CD4-positive, alpha-beta T cell treated with Interleukin-4 for 4 hours (primary cell): ENCODE data around the gene LRRC4.

Experiments used
- DNase-seq: peaks from one replicate; pipeline ENCODE4 v3.0.0-alpha.2; 2020

Gene LRRC4

GRCh38 chr7:128030654-128031611 is at the start of gene LRRC4:
Gene LRRC4, minus strand, starts transcription at chr7:128031437. Its CDS starts 797 bp downstream, at chr7:128030640.
- DNase-seq: no peak

DNA sequence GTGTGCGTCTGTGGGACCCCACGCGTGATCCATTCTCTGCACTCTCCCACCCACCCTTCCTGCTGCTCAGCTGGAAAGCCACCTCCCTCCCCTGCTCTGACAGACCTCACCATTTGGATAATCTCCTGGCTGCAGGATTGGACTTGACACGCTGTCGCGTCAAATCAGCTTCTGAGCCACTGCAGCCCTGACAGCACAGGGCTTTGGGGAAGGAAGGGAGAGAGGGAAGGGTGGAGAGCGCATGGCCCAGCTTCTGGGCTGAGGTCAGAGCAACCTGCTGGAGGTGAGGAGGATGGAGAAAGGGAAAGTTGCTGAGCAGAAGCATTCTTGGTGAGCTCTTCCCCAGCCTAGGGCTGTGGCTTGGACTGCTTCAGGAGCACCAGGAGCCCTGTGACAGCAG is 48.9 kb upstream of the LRRC4 start:
- DNase-seq: no peak

- DNase-seq: no peak
Observed at GRCh38 chr7:128078309-128078708, 47.1 kb upstream of the LRRC4 start.

- no peak for DNase-seq
Observed at GRCh38 chr7:128076796-128077271, 45.6 kb upstream of the LRRC4 start.

GRCh38 chr7:128076196-128076795 is 45.1 kb upstream of the LRRC4 start:
- DNase-seq: no peak

DNA sequence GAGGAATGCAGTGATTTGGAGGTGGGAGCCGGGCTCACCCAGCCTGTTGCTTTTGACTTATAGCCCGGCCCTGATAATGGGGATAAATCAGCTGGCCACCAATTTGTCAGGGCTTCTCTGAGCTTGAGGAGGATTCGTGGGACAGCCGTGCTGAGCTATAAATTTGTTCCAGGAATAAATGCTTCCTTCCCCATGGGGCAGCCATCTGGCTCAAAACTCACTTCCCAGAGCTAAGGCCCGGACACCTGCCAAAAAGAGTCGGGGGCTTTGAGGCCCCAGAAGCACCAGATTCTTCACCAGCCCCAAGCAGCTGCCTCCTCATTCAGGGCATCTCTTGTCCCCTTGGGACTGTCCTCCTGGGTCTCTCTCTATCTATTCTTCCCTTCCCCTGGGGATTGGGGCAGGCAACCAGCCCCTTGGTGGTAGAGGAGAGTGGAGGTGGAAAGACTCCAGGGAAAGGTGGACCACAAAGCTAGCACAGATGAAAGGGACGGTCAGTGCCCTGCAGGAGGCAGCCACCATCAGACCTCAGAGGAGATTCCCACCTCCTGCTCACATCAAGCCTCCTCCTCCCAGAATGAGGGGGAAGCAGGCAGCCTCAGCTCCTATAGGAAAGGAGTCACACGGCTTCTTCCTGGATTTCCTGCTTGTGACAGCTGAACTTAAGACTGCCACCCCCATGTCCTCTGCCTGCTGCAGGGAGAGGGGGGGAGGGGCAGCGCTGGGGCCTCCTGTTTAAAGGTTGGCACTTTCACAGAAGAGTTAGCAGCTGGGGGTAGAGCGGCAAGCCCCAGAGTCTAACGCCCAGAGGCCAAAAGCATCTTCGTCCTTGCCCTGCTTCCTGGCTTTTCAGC is 44.2 kb upstream of the LRRC4 start:
- no peak for DNase-seq

- DNase-seq: no peak
Observed at GRCh38 chr7:128074736-128075135, 43.5 kb upstream of the LRRC4 start.

DNA sequence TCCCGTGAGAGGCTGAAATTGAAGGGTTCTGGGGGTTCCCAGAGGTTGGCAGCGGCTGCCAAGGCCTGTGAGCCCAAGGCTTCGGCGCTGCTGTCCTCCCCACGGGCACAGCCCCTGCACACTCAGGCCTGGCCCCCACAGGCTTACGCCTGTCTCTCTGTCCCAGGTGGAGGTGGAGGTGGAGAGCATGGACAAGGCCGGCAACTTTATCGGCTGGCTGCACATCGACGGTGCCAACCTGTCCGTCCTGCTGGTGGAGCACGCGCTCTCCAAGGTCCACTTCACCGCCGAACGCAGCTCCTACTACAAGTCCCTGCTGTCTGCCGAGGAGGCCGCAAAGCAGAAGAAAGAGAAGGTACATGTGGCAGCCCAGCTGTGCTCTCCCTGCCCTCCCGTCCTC is 43.1 kb upstream of the LRRC4 start:
- no peak for DNase-seq

DNA sequence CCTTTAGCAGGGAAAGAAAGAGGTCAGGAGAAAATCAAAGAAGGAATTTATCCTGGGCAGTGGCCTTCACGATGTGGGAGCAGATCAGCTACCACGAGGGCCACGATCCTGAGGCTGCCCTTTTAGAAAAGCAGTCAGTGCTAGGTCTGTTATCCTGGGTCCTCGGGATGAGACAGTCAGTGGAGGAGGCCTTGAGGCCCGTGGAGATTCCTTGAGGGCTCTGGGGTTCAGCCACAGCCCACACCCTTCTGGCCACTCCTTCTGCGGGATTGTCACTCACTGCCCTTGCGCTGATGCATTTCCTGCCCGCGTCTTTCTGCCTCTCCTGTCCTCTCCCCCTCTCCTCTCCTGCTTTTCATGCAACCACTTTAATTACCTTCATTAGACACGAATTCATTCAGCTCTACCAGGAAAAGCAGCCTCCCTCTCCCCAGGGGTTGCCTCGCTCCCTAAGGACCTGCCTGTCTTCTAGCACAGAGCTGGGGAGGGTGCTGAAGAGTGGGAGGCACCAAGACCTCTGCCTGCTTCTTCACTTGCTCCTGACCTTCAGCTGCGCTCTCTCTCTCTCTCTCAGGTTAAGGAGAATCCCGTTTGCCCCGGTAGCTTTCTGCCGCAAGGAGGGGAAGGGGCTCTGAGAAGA is 42.6 kb upstream of the LRRC4 start:
- no peak for DNase-seq

GRCh38 chr7:128071801-128072200 is 40.6 kb upstream of the LRRC4 start:
- DNase-seq: no peak

- no peak for DNase-seq
Observed at GRCh38 chr7:128071376-128071775, 40.1 kb upstream of the LRRC4 start.

DNA sequence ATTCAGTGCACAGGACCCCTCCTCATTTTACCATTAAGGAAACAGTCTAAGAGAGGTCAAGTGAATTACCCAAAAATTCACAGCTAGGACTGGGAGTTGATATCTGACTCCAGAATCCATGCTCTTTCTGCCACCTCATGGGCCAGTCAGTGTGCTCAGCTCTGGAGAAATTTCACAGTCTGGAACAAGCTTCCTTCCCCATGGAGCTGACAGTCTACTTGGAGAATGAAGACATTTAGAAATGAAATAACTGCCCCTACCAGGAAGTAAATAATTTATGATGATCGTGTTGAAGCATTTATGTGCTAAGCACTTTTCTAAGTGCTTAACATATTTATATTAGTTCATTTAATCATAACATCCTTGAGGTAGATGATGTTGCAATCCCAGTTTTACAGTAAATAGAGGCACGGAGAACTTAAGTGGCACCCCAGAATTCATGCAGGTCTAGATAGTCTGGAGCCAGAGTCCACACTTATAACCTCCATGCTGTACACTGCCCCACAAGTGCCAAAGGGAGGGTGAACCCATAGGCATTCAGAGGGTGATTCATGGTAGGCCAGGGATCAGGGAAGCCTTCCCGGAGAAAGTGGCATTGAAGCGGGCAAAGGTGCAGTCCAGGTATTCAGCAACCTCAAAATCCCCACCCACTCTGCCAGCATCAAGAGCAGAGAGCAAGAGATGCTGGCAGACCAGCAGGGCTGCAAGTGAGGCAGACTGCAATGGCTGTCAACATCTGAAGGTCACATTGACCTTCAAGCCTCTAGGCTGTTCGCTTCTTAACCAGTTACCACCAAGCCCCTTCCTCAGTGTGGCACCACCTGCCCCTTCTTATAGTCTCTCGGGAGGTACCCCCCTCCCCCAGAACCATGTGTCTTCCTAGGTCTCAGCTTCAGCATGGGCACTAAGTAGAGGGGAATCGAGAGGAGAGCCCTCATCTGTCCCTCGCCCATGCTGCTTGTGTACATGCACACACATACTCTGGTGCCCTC is 38.4 kb upstream of the LRRC4 start:
- DNase-seq: no peak

GRCh38 chr7:128068785-128069184 is 37.5 kb upstream of the LRRC4 start:
- DNase-seq: no peak

GRCh38 chr7:128067983-128068382 is 36.7 kb upstream of the LRRC4 start:
- no peak for DNase-seq

DNA sequence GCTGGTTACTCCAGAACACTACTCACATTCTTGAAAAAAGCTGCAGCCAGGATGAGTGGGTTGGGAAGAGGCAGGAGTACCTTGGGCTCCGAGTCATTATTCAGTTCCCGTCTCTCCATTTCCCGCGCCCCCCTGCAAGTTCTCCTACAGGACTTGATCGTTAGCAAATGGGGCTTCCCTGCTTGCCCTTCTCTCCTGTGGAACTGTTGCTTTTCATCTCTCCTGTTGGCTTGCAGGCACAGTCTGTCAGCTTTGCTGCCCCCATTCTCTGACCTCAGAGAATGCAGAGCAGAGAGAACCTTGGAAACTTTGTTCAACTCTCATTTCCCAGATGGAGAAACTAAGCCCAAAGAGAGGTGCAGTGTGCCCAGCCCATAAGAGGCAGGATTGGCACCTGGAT is 35.6 kb upstream of the LRRC4 start:
- DNase-seq: no peak

- DNase-seq: no peak
Observed at GRCh38 chr7:128066395-128066794, 35.2 kb upstream of the LRRC4 start.

DNA sequence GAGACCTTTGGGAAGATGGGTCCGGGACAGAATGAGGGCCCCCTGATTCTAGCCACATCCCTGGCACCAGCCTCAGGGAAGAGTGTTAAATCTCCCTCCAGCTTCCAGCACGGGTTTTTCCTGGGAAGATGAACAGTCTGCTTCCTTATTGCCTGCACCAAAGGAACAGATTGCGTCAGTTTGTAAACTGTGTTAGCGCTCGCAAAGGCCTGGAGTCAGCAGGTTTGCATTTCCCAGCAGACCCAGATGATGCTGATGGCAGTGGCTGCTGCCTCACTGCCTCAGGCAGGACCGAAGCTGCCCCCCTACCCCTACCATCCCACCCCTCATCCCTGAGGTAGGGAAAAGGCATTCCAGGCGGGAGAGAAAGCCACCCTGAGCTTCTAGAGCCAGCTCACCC is 34.6 kb upstream of the LRRC4 start:
- DNase-seq: no peak

GRCh38 chr7:128063088-128063487 is 31.9 kb upstream of the LRRC4 start:
- DNase-seq: no peak

DNA sequence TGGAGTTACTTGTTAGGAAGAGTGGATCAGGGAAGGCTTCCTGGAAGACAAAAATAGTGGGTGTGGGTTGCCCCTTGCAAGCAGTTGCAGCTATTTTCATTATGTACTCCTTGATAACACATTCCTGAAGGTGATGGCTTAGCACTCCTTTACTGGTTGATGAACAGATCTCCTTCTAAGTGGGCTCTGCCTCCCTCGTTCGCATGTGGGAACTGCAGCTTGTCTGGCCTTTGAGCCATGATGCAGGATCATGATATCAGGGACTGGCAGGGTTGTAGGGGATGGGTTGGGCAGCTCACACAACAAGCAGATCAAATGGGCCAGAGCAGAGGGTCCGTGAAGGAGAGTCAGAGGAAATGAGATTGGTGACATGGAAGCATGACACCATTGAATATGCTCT is 28.8 kb upstream of the LRRC4 start:
- DNase-seq: no peak

DNA sequence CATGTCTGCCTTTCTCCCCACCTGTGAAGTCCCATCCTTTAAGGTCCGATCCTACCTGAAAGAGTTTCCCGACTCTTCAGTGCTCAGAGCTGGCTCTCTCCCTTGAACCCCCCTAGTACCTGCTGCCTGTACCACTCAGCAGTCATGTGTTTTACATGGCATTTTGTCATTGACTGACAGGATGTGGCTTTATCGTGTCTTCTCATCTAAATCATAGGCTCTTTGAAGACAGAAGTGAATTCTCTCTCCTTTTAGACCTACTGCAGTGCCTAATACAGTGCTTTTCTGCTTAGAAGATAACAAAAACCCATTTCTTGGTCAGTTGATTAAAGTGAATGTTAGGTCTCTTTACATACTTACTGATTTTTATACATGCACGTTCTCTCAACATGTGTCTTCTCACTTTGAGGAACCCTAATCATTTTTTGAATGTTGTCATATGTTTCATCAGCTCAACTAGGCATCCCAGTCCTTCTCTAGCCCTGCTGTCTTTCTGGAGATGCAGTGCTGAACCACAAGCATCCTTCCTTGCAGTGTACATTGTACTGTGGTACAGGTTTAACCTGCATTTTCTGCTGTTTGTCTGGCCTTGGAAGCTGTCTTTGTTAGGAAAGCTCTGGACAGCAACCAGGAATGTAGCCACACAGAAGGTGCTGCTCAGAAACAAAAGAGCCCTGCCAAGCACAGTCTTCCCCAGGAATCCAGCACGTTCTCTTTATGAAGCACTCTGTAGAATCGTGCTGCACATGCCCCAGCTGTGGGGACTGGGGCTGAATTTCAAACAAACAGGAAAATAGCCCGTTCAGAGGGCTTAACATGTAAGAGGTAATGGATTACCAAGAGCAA is 28.1 kb upstream of the LRRC4 start:
- DNase-seq: peak; percentile 39
